Mucosa of gallbladder (tissue), 1 donor: ENCODE results near the gene CORO1C. TPM values are rescaled to one million over a fixed set of nuclear protein-coding genes. Genes with fewer than 3 reads are reported as not detected.

Experiments
- DNase-seq: peaks from one replicate; pipeline ENCODE4 v3.0.0-alpha.2; 2020; ENCODE audit warnings: low spot score
- total RNA-seq: library from RNA; stranded (reverse); gene quantifications from one replicate; pipeline ENCODE4 v1.2.1, GENCODE V29; 2021
- donor health status: DM: no; HTN: no; CAD: no.

CORO1C gene
- total RNA-seq, 1 donor from 2014 or later = 194 TPM

DNA sequence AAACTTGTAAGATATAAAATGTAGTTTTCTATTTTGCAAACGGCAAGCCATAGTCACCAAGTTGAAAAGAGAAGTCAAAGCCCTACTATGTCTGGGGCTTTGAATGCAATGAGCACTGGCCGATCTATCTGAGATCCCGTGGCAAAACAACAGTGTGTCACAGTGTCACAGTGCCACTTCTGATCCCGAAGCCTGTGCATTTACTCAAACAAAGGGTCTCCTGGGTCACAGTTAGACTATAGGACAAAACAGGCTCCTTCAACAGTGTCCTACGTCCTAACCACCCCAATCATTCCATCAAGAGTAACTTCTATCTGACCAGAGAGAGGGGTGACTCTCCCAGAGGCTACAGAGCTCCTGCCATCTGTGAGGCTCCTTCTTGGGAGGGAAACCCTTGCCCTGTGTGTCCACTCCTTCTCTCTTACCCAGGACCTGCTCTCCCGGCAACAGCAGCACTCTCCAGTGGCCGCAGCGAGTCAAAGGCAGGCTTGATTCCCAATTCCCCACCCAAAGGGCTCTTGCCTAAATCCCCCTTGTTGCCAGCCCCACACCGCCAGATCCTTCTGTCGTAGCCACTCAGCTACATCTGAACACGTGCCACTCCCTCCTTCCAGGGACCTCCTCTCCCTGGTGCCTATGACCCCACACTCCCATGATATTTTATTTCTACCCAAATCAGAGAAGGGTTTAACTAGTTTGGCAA, 83.6 kb downstream of the CORO1C start:
- no peak for DNase-seq

DNA sequence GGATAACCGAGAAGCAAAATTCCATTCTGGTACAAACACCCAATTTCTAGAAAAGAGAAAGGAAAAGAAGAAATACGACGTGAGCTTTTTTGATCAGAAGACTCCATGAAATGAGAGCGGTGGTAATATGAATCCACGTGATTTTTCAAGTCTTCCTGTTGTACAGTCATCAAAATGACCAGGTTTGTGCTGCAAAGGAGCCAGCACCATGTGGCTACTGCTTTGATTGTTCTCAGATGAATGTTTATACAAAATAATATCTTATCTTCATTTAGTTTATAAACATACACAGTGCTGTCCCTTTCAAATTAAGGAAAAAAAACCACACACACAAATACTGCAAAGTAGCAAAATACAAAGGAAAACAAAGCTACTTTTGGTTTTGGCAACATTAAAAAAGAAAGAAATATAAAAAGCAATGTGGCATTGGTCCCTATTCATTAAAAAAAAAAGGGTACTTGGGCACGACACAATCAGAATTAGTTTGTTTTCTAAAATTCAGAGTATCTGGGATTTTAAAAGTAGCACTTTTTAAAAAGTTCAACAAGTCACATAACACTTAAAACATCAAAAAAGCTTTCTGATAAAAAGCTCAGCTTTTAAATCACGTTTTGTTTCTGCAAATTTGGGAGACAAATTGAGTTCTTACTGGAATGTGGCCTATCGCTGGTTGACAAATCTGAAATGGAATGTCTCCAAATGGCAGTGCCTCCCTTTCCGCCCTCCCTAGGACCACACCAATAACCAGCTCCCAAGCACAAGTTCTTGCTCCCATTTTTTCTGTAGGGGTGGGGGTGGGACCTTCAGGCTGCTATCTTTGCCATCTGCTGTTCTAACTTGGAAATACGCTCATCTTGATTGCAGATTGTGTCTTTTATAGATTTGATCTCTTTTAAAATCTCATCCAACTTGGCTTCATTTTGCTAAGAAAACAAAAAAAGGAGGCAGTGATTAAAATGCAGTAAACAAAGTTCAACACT, 84.4 kb downstream of the CORO1C start:
- DNase-seq = no peak

DNA sequence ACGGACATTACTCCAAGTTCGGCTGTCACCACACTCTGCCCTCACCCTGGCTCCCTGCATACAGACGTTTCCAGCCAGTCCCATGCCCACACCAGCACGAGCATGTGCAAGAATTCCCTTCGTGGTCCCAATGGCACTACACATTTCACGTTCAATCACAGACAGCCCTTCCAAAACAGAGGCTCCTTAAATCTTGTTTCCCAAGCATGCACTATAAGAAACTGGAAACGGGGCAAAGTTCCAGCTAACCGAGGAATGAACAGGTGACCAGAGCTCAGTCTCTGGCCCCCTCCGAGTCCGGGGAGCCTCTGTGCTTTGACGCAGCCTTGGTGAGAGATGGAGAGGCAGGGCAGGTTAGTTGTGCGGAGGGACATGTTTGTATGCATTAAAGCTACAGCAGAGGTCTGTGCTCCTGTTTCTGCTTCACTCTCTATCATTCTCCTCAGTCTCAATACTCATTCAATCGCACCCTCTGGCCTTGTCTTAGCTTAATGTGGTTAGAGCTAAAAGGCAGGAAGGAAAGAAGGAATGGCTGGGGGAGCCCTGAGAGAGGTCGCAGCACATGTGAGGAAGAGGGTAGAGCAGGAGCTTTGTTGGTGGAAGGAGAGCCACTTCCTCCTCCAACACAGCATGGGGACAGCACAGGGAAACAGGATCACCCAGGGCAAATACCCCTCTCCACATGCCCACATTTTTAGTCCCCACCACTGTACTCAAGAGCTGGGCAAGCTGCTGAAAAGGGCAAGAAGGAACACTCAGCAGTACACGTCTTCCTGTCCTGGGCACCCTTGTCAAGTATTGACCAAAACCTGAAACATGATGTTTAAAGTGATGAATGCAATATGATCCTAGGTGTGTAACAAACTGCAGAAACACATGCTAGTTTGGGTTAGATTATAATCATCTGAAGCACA, 85.4 kb downstream of the CORO1C start:
- no peak for DNase-seq

DNA sequence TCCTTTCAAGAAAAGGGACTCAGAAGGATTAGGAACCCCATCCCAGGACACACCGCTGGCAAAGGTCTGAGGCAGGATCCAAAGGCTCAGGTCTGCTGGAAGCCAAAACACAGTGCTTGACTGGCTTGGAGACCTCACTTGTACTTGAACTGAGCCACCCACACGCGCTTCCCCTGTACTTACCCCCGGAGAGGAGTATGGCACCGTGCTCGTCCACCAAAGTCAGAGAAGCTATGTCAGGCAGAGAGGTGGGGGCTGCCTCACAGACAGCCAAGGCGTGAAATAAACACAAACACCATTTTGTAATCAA, 86.6 kb downstream of the CORO1C start:
- no peak for DNase-seq

DNA sequence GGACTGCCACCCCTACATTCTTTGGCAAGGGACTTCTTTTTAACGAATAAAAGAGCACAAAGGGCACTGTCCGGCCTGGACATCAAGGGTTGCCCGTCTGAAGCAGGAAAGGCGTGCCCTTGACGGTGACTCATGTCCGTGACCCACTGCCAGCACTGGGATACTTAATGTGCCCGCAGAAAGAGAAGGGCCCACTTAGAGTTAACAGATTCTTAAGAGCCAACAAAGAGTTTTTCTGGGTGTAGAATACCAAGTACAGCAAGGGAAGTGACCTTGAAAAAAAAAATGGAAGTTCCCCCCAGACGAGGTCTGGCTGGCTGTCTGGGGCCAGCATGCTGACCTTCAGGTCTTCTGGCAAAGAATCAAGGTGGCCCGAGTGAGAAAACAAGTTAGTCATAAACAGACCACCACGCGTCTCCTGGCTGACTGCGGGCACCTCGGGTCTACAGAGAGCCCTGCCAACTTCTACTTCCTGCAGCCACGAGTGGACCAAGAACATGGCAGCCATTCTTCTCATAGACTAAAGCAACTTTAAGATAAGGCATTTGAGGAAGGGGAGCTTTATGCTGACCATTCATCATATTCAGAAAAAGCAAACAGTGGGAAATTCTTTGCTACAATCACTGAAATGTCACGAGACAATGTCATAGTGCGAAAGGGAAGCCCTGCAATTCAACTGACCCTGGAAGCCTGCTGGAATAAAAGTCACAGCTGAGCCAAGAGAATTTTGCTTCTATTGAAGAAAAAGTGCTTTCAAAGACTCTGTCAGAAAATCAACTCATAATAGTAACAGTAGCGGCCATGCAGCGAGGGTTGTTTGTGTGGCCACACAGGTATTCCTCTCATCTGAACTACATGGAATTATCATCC, 87.1 kb downstream of the CORO1C start:
- DNase-seq = no peak

DNA sequence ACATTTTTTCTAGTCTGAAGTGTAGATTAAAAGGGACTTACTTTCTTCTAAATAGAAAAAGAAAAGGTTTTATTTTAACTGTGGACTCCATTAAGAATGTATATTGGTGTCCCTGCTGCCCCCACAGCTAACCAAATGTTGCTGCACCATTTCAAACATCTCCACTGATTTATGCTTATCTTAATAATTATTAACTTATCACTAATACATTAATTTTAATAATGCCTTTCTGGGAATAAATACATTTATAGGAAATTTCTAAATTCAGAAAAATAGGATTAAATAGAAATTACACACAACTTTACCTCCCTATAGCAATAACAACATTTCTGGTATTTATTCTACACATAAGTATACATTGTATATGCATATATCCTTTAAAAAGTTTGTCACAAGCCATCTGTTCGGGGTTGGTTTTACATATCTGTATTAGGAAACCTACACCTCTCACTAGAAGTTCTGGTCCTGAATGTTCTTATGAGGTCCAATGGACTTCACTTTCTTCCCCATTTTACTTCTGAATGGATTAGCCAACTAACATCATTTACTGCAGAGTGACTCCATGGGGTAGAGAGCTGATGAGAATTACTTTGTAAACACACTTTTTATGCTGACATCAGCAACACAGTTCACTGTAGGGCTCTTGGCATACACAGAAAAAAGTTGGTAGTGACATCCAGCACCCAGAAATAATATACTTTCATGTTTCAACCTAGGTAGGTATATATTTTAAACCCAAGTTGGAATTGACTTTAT, 88.2 kb downstream of the CORO1C start:
- DNase-seq = no peak

DNA sequence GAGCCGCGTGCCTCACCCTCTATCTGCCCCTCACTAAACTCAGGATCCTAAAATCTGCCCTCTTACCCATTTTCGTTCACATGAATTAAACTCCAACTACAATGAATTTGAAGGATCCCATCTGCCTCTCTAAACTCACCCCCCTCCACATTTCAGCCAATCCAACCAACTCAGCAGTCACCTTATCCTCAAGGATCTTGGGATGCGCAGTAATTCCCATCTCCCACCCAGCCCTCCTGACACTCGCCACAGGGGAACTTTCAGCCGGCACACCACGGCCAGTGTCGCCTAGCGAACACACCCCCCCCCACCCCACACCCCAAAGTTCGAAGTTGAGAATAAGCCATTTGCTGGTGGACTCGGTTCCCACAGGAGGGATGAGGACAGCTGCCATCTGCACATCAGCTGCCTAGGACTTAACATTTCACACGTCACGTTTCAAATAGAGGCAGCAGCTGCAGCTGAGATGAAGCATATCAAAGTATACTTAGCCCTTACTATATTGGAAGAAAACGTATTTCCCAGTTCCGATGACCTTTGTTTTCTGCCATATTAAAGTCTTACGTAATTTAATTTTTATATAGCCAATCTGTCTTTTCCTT, 88.9 kb downstream of the CORO1C start:
- no peak for DNase-seq

DNA sequence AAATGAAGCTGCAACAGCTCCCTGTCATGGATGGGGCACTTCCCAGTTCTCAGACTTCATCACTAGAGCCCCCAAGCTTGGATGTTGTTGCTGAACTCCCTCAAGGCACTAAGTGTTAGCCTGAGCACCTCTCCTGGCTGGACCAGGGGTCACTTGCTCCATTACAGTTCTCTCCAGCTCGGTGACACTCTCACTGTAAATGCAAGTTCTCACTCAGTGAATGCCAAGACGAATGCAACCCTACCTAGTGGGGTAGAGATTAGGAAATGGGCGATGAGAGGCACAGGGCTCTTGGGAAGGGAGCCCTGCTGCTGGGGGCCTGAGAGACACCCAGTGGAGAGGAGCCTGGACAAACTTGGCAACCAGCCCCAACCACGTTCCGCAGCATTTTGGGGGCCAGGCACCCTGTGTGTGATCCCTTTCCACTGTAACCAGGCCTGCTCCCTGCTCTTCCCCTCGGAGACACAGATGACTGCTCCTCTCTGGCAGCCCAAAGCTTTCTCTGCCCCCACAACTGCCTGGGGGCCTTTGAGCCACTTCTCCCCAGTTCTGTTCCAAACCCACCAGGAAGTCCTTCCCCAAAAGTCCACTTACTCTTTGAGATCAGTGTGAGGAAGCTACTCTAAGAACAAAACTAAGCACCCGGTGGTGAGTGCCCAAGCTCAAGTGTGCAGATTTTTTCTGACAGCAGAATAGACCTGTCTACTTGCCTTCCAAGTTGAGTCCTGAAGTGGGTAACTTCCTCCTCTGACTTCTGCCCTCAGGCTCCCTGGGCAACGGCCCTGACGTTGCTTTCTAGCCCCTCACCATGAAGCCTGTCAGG, 89.7 kb downstream of the CORO1C start:
- DNase-seq = no peak

DNA sequence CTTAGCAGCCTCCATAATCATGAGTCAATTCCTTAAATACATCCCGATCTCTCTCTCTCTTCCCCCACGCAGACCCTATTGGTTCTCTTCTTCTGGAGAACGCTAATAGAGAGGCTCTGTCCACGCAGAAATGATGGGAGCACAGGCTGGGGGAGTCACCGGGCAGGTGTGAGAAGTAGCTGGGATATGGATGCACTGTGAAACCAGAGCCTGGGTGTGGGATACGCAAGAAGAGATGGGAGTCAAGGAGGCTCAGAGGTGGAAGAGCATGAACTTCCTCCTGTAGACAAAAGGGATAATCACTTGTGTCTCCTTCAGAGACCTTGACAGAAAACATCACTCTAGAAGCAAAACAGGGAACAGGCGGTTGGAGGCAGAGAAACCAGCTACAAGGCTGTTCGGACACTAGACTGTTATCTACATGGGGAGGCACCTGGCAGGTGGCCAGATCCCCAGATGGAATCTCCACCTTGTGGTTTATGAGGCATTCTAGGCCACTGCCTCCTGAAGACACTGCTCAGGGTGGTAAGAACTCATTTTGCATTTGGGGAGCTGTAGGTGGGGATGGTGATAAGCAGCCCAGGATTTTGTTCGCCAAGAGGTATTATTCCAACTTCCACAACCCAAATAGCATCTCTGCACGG, 90.4 kb downstream of the CORO1C start:
- DNase-seq = no peak

DNA sequence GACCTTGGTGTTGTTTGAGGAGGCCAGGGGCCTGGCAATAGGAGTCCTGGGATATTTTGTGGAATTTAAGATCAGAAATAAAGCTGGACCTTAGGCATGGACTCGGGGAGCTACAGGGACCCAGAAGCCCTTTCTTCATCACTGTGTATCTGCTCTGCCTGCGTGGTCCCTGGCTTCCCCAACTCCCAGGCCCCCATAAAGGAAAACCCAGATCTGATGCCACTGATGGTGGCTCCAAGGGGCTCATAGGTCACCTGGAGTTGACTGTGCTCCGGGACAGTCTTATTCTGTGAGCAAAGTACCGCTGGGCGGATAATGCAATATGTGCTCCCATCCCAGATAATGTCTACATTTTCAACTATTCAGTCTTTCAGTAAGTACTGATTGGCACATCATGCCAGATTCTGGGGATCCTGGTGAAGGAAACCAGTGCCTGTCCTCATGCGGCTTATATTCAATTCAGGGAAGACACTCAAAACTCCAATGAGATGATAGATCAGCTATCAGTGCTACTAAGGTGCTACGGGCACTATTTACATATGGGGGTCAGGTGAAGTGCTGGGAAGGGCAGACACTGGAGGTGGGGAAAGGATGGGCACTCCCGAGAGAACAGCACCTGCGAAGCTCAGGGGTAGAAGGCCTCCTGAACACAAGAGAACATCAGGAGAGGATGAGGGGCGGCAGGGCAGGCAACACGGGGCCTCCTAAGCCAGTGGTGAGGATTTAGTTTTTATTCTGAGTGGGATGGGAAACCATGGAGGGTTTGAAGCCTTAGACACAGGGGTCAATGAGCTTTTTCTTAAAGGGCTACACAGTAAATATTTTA, 92.1 kb downstream of the CORO1C start:
- no peak for DNase-seq

DNA sequence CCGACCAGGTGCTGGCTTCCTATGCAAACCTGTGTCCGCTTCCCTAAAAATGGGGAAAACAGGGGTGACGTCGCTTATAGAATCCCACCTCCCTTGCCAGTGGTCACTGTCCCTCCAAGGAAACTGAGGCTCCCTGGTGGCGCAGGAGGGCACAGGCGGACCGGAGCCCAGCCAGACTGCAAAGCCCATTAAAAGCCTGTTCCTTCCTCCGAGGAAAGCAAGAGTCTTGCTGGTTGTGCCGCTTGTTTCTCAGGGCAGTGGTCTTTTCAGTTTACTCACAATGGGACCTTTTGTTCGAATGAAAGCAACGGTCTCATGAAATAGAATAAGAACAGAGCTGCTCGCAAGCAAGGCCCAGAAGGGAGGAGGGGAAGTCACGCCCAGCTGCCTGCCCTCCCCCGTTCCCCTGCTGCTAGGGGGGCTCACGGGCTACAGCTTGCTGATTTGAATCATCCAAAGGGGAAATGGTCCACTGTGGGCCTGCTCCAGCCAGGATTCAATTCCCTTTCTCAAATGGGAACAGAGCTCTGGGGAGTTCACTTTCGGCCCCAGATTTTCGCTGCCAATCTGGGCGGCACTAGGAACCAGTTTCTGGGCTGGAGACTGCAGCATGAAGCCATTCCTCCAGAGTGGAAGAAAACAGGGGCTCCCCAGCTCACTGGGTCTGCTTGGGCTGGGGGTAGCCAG, 93.0 kb downstream of the CORO1C start:
- DNase-seq = no peak

DNA sequence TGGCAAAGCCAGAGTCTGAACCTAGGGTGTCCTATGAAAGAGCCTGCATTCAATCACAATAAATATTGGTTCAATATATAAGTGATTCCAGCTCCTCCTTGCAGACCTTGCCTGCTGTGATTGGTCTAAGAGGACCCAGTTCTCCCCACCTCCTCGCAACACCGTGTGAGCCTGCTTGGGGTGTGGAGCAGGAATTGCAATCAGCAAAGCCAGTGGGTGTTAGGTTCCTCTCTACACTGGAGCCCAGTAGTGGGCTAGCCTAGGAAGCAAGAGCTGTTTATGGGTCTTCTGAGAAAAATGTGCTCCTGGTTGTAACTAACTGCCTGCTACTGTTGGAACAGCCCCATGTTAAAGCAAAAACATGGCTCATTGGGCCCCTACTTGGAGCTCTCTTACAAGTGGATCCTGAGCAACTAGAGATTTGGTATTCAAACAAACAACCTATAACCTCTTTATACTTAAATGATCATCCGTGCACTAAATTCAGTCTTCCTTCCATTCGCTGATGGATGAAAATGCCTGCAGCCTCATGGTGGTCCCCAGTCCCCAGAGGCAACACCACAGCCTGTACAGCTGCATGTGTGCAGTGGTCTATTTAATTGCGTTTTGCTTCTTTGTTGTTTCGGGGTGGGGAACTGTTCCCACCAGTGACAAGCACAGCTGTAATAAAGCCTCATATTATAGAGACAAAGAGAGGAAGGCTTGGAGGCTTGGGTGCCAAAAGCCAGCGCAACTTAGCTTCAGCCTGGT, 93.9 kb downstream of the CORO1C start:
- no peak for DNase-seq

DNA sequence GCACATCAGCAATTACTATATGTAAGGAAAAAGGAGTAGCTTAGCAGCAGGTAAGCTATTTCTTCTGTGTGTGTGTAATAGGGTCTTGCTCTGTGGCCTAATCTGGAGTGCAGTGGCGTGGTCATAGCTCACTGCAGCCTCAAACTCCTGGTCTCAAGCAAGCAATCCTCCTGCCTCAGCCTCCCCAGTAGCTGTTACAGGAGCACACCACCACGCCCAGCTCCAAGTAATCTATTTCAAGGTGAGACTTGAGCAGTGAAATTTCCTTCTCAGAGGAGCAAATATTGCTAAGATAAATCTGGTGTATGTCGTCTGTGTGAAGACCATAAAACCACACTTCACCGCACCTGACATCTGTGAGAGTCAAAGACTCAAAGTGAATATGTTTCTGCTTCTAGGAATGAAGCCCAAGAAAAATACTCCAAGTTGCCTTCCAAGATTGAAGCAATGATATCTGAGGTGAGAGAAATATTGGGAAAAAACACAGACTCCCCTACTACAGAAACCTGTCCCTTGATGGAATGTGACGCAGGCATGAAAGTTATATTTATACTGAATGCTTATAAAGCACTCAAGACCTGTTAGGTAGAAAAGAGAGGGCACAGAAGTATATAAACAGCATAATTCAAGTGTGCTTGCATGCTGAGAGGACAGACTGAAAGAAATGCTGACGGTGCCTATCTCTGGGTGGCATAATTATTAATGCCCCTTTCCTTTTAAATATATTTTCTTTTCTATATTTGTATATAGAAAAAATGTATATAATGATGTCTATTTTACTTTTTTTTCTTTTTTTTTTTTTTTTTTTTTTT, 95.1 kb downstream of the CORO1C start:
- DNase-seq = no peak

DNA sequence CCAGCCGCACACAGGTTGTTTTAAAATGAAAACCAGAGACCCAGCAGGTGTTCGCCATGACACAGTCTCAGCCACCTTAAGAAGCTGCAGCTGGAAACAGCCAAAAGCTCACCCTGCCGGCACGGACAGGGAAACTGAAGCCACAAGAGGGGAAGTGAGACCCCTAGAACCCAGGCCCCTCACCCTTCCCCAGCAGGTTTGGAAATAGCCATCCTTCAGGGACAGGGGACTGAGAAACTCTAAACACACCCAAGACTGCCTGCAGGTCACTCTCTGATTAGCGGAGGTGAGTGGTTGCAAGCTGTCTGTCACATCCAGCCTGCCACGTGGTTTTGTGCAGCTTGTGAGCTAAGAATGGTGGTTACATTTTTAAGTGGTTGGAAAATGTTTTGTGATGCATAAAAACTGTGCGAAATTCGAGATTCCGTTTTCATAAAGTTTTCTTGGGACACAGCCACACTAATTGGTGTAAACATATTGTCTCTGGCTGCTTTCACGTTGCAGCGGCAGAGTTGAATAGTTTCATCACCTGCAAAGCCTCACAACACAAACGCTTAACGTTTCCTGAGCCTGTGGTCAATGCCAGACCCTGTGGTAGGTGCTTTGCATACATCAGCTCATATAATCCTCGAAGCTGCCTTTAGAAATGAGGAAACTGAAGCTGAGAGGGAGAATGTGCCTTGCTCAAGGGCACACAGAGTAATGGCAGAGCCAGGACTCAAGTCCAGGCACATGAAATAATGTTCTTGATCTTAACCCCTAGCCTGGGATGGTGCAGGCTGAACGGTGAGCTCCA, 95.9 kb downstream of the CORO1C start:
- DNase-seq = no peak

DNA sequence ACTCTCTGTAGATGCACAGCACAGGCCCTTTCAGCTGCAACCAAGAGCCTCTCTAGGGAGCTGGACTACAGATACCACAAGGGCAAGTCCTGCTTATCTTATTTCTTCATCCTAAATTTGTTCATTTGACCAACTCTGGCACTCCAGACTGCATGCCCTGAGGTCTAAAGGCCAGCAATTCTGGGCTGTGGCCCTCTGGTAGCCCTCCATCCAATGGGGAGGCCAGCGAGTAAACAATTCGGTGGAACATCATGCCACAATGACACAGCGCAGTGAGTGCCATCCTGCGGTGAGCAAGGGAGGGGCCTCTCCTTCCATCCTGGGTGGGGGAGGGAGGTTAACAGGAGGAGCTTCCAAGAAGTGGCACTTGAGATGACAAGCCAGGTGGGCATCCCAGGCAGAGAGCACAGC, 97.0 kb downstream of the CORO1C start:
- no peak for DNase-seq
